NCI-H82 treated with DMSO at 0.1 percent for 48 hours (cell line): ENCODE measurements around the gene NXF3.
"Not testable (repeated sequence)": the region's sequence is repeated elsewhere in the genome, so short reads cannot be mapped to it uniquely, and the experiment has no call there.

Source experiments
- DNase-seq: peaks from one replicate; lab custom pipeline; 2025; ENCODE audit not compliant: unreplicated experiment; lab: John Stamatoyannopoulos, UW

Gene NXF3

GRCh38 chrX:103051260-103051789 lies 41.6 kb downstream of the NXF3 start:
- DNase-seq, result no peak

GRCh38 chrX:103033371-103033770 lies 59.6 kb downstream of the NXF3 start:
- DNase-seq, result not testable (repeated sequence)
